GM12891 (cell line): ENCODE results near the gene KNDC1.

Experiments used
- POLR2A ChIP-seq: IDR thresholded peaks from 2 replicates; pipeline ENCODE4 v1.6.1; 2011; ENCODE audit warnings: low read depth, low read length, control low read depth
- POLR2AphosphoS5 ChIP-seq: IDR thresholded peaks from 2 replicates; pipeline ENCODE4 v1.6.1; 2011; ENCODE audit warnings: low read depth, low read length, control low read depth
- POU2F2 ChIP-seq: IDR thresholded peaks from 2 replicates; pipeline ENCODE4 v1.6.1; 2011; ENCODE audit warnings: low read depth, mild to moderate bottlenecking, control low read depth, low read length, moderate library complexity
- TAF1 ChIP-seq: IDR thresholded peaks from 2 replicates; pipeline ENCODE4 v1.6.1; 2011; ENCODE audit warnings: low read depth, low read length, control low read depth

GRCh38 chr10:133249975-133250754, 90.1 kb downstream of the KNDC1 start:
- TF ChIP-seq POLR2A (no peak), POLR2AphosphoS5 (no peak), TAF1 (no peak), POU2F2 (no peak)
